ENCODE results near the gene STX2. TPM values are rescaled to one million over a fixed set of nuclear protein-coding genes. Genes with fewer than 3 reads are reported as not detected.

The STX2 gene
- total RNA-seq, 2 experiments from 2014 or later: 22.4 to 23.0 TPM

DNA sequence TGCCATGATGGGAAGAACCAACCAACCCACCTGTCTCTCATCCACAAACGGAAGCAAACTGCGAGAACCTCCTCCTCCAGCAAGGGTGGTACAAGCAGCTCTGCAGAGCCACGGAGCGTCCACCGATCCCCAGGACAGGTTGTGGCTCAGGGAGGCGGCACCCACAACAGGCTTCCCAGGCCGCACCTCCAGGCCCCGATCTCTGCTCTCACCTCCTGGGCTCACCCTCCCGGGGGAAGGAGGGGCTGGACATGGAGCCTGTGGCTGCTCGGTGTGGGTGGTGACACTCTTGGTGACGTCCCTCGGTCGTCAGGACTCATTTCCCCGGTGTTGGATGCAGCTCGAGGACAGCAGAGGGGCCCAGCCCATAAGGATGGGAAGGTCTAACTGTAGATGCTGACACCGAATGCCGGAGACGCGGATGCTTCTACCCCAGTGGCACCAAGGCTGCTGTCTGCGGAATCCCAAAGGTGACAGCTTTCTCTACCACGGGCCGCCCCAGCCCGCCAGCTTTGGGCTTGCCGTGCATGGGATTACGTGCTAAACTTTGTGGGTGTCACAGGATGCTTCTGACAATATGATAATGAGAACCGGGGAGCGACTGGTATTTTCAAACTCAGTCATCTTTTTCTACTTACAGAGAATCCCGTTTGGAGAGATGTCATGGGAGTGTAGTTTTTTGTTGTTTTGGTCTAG lies 58.0 kb downstream of the STX2 start:
- H3K9me3 Mint-ChIP-seq: peaks cover 7% of the 10 kb centered on the region
- CTCF ChIA-PET: interaction anchor here (1.6 kb wide), 1 partner anchor 45 kb away, joined by 5 read pairs; no protein-coding TSS in a partner anchor
- H3K36me3 Mint-ChIP-seq (ENCODE audit: low read depth): peaks cover 17% of the 10 kb centered on the region
- peaks cover 15% of the 10 kb centered on the region for H3K27me3 Mint-ChIP-seq
- POLR2A ChIA-PET: no interaction called here
- H3K4me3 Mint-ChIP-seq: no peak overlapping the region
- no peak overlapping the region for H3K27ac Mint-ChIP-seq
- H3K4me1 Mint-ChIP-seq: peaks cover 5% of the 10 kb centered on the region
- no peak for DNase-seq

DNA sequence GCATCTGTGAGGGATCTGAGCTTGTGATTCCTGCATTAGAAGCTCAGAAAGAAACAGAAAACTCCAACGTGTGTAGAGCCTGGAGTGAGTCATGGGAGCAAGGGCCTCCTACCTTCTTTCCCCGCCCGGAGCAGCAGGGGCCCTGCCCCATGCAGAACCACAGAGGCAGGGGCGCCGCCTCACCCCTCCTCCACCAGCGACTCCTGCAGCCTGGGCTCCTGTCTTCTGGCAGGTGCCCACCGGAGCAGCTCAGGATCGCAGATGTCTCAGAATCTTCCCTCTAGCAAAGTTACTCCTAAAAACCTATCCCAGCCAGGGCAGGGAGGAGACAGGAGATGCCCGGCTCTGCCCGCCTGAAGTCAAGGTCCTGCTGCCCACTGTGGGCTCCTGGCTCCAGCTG lies 58.7 kb downstream of the STX2 start:
- H3K4me1 Mint-ChIP-seq: peaks cover 12% of the 10 kb centered on the region
- CTCF ChIA-PET: interaction anchor here (1.6 kb wide), 1 partner anchor 46 kb away, joined by 5 read pairs; no protein-coding TSS in a partner anchor
- peaks cover 17% of the 10 kb centered on the region for H3K36me3 Mint-ChIP-seq (ENCODE audit: low read depth)
- H3K9me3 Mint-ChIP-seq: peaks cover 7% of the 10 kb centered on the region
- no peak for DNase-seq
- no peak overlapping the region for H3K27ac Mint-ChIP-seq
- H3K4me3 Mint-ChIP-seq: no peak overlapping the region
- POLR2A ChIA-PET: no interaction called here
- H3K27me3 Mint-ChIP-seq: peaks cover 22% of the 10 kb centered on the region

DNA sequence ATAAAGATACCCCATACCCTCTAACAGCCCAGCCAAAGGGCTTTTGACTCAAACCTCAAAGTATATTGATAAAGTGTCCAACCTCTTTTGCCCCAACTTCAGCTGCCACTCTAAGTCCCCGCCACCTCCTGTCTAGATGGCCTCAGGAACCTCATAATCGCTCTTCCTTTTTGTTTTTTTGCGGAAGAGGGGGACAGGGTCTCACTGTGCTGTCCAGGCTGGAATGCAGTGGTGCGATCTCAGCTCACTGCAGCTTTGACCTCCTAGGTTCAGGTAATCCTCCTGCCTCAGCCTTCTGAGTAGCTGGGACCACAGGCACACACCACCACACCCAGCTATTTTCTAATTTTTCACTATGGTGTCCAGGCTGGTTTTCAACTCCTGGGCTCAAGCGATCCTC lies 60.3 kb downstream of the STX2 start:
- Mint-ChIP-seq H3K9me3 (no peaks in the 10 kb centered on the region), H3K27ac (no peak overlapping the region), H3K4me3 (no peak overlapping the region), H3K36me3 (ENCODE audit: low read depth) (peaks cover 5% of the 10 kb centered on the region), H3K27me3 (peaks cover 24% of the 10 kb centered on the region), H3K4me1 (peaks cover 13% of the 10 kb centered on the region)
- DNase-seq: no peak
- POLR2A ChIA-PET: no interaction called here
- CTCF ChIA-PET: no interaction called here

DNA sequence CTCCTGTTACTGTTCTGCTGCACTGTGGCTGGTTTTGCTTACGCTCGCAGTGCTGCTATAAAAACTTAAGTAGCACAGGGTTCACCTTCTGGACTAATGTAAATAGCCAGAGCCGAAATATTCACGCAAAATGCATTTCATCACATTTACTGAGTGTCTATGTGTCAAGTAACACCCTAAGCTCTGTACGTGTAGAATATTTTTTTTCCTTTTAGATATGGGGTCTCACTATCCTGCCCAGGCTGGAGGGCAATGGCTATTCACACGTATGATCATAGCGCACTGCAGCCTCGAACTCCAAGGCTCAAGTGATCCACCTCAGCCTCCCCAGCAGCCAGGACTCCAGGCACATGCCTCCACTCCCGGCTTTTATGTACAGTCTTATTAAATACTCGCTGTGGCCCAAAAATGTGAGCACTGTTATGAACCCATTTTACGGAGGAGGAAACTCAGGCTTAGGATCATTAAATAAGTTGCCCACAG lies 62.2 kb downstream of the STX2 start:
- DNase-seq: no peak
- Mint-ChIP-seq H3K36me3 (ENCODE audit: low read depth) (peaks cover 2% of the 10 kb centered on the region), H3K9me3 (no peaks in the 10 kb centered on the region), H3K27me3 (peaks cover 25% of the 10 kb centered on the region), H3K4me3 (no peak overlapping the region), H3K27ac (no peak overlapping the region), H3K4me1 (peaks cover 13% of the 10 kb centered on the region)
- ChIA-PET CTCF (interaction anchor here (0.6 kb wide), 1 partner anchor 40 kb away, joined by 3 read pairs; no protein-coding TSS in a partner anchor), POLR2A (no interaction called here)

DNA sequence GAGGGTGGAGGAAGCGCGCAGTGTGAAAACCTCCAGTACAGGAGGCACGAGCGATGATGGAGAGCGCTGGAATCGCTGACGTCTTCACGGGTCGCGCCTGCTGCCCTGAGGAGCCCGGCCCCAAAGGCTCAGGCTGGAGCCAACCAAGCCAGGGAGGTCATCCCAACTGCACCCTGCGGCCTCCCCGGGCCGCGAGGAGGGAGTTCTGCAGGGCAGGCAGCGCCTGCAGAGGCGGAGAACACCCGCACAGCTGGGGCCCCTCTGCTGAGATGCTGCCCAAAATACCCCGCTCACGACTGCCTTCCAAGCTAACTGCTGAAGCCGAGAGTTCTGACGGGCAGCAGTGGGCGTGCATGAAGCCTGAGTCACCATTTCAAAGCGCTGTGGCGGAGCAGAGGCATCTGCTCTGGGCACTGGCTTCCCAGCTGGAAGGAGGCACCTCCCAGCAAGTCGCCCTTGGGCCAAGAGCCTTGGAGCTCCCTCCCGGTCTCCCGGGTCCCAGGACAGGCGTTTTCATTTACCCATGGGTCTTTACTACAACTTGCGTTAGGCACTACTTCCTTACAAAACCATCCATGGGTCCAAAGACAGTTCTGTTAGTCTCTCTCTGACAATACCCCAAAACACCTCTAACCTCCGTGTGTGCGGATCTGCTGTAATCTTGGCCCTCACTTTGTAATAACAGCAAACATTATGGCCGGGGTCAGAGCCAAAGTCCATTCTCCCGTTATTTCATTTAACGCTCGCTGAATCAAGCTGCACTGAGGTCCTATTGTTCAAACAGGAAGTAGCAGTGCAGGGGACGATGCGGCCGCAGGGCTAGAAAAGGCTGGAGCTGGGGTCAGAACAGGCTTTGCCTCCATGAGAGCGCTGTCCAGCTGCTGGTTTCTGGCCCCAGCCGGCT lies 62.8 kb downstream of the STX2 start:
- Mint-ChIP-seq H3K27ac (no peak overlapping the region), H3K27me3 (peaks cover 26% of the 10 kb centered on the region), H3K4me1 (peaks cover 13% of the 10 kb centered on the region), H3K9me3 (no peaks in the 10 kb centered on the region), H3K36me3 (ENCODE audit: low read depth) (peaks cover 1% of the 10 kb centered on the region), H3K4me3 (peak overlapping the region; percentile 31)
- peak; percentile 32 for DNase-seq
- ChIA-PET CTCF (interaction anchor here (0.6 to 1.0 kb wide), 2 partner anchors 41 to 44 kb away, joined by 3 read pairs; no protein-coding TSS in a partner anchor), POLR2A (no interaction called here)

DNA sequence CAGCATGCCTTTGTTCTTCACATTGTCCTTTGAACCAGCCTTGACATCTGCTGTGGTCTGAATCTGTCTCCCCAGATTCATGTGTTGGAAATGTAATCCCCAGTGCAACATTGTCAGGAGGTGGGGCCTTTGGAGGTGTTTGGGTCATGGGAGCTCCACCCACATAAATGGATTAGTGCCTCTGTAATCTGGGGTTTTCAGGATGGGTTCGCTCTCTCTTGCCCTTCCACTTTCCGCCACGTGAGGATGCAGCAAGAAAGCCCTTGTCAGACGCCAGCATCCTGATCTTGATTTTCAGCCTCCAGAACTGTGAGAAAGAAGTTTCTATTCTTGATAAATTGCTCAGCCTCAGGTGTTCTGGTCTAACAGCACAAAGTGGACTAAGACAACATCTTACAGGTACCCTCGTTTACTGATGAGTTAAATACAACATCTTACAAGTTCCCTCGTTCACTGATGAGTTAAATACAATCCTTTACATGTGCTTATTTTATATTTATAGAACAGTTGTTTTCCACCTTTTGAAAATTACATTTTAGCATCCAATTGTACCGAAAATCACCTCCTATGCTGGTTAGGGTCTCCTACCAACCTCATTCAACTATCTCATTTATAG lies 68.5 kb downstream of the STX2 start:
- Mint-ChIP-seq H3K9me3 (no peaks in the 10 kb centered on the region), H3K36me3 (ENCODE audit: low read depth) (no peaks in the 10 kb centered on the region), H3K4me3 (no peak overlapping the region), H3K27ac (no peak overlapping the region), H3K27me3 (peaks cover 11% of the 10 kb centered on the region), H3K4me1 (peaks cover 10% of the 10 kb centered on the region)
- ChIA-PET POLR2A (no interaction called here), CTCF (no interaction called here)
- DNase-seq: no peak

DNA sequence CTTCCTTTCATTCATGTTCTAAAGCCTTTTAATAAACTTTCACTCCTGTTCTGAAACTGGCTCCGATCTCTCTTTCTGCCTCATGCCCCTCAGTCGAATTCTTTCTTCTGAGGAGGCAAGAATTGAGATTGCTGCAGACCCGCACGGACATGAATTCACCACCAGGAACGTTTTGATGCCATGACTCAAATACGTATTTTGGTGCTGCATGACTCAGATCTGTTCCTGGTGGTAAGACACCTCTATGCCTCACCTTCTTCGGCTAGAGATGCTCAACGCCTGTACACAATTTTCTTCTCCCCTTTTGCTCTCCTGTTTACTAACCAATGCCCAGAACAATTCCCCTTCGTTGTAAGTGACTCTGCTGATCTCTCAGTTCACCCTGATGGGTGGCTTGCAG lies 70.9 kb downstream of the STX2 start:
- no peaks in the 10 kb centered on the region for H3K36me3 Mint-ChIP-seq (ENCODE audit: low read depth)
- POLR2A ChIA-PET: no interaction called here
- no peaks in the 10 kb centered on the region for H3K9me3 Mint-ChIP-seq
- no peak overlapping the region for H3K27ac Mint-ChIP-seq
- CTCF ChIA-PET: no interaction called here
- peaks cover 6% of the 10 kb centered on the region for H3K27me3 Mint-ChIP-seq
- peaks cover 8% of the 10 kb centered on the region for H3K4me1 Mint-ChIP-seq
- no peak for DNase-seq
- H3K4me3 Mint-ChIP-seq: no peak overlapping the region

DNA sequence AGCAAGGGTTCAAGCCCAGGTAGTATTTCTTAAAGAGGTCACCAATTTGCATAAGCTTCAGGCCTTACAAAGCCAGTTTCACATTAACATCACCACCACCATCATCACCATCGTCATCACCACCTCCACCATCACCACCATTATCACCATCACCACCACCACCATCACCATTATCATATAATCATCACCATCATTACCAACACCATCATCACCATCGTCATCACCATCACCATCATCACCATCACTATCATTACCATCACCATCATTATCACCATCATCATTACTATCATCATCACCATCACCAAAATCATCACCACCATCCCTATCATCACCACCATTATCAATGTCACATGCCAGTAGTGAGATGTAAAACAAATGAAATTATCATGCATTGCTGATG lies 72.6 kb downstream of the STX2 start:
- Mint-ChIP-seq H3K9me3 (no peaks in the 10 kb centered on the region), H3K27me3 (peaks cover 6% of the 10 kb centered on the region), H3K4me1 (peaks cover 17% of the 10 kb centered on the region), H3K36me3 (ENCODE audit: low read depth) (no peaks in the 10 kb centered on the region), H3K4me3 (no peak overlapping the region), H3K27ac (no peak overlapping the region)
- ChIA-PET CTCF (no interaction called here), POLR2A (no interaction called here)
- DNase-seq: no peak

DNA sequence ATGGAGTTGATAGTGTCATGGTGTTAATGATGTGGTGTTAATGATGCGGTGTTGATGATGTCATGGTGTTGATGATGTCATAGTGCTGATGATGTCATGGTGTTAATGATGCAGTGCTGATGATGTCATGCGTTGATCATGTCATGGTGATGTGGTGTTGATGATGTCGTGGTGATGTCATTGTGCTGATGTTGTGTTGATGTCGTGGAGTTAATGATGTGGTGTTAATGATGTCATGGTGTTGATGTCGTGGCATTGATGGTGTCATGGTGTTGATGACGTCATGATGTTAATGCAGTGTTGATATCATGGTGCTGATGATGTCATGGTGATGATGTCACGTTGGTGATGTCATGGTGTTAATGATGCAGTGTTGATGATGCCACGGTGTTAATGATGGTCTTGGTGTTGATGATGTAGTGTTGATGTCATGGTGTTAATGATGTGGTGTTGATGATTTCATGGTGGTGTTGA lies 73.8 kb downstream of the STX2 start:
- CTCF ChIA-PET: interaction anchor here (1.1 kb wide), 1 partner anchor 54 kb away, joined by 3 read pairs; no protein-coding TSS in a partner anchor
- H3K36me3 Mint-ChIP-seq (ENCODE audit: low read depth): no peaks in the 10 kb centered on the region

DNA sequence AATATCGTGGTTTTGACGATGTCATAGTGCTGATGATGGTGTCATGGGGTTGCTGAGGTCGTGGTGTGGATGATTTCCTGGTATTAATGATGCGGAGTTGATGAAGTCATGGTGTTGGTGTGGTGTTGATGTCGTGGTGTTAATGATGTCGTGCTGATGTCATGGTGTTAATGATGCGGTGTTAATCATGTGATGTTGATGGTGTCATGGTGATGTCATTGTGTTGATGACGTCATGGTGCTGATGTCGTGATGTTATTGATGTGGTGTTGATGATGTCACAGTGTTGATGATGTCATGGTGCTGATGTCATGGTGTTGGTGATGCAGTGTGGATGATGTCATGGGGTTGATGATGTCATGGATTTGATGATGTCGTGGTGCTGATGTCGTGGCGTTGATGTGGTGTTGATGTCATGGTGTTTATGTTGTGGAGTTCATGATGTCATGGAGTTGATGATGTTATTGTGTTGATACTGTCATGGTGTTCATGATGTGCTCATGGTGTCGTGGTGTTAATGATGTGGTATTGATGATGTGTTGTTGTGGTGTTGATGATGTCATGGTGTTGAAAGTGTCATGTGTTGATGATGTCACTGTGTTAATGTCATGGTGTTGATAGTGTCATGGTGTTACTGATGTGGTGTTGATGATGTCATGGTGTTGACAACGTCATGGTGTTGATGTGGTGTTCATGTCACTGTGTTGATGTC lies 74.4 kb downstream of the STX2 start:
- no peaks in the 10 kb centered on the region for H3K36me3 Mint-ChIP-seq (ENCODE audit: low read depth)
- H3K9me3 Mint-ChIP-seq: no peaks in the 10 kb centered on the region
- peak; percentile 68 for DNase-seq
- no peak overlapping the region for H3K4me3 Mint-ChIP-seq
- no peak overlapping the region for H3K27ac Mint-ChIP-seq
- H3K4me1 Mint-ChIP-seq: peaks cover 31% of the 10 kb centered on the region
- ChIA-PET CTCF (no interaction called here), POLR2A (no interaction called here)
- H3K27me3 Mint-ChIP-seq: peaks cover 3% of the 10 kb centered on the region

More for the DNA sequence above, 73.8 kb downstream of the STX2 start:
- H3K4me3 Mint-ChIP-seq: no peak overlapping the region
- peaks cover 29% of the 10 kb centered on the region for H3K4me1 Mint-ChIP-seq
- POLR2A ChIA-PET: no interaction called here
- H3K27me3 Mint-ChIP-seq: peaks cover 3% of the 10 kb centered on the region
- H3K9me3 Mint-ChIP-seq: no peaks in the 10 kb centered on the region
- DNase-seq: peak; percentile 35
- no peak overlapping the region for H3K27ac Mint-ChIP-seq

DNA sequence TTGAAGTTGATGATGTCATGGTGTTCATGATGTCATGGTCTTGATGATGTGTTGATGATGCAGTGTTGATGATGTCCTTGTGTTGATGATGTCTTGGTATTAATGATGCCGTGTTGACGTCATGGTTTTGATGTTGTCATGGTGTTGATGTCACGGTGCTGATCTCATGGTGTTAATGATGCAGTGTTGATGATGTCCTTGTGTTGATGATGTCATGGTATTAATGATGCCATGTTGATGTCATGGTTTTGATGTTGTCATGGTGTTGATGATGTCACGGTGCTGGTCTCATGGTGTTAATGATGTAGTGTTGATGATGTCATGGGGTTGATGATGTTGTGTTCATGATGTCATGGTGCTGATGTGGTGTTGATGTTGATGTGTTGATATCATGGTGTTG lies 75.0 kb downstream of the STX2 start:
- Mint-ChIP-seq H3K27ac (no peak overlapping the region), H3K9me3 (no peaks in the 10 kb centered on the region), H3K4me1 (peaks cover 31% of the 10 kb centered on the region), H3K4me3 (no peak overlapping the region), H3K36me3 (ENCODE audit: low read depth) (no peaks in the 10 kb centered on the region), H3K27me3 (peaks cover 3% of the 10 kb centered on the region)
- no peak for DNase-seq
- POLR2A ChIA-PET: no interaction called here
- CTCF ChIA-PET: no interaction called here

DNA sequence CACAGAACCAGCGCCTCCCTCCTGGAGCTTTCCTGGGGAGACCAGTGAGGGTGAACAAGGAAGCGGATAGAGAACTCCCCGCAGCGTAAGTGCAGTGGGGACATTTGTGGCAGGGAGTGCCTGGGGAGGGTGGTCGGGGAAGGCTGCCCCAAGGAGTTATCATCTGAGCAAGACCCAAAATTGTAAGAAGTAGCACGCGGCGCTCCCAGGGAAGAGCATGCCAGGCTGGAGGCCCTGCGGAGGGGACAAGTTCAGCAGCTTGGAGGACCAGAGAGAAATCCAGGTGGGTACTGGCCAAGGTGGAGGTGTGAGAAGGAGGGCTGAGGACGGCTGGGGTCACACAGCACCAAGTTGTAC lies 76.8 kb downstream of the STX2 start:
- ChIA-PET CTCF (interaction anchor here (0.6 to 2.1 kb wide), 3 partner anchors 14 to 63 kb away, joined by 3 to 7 read pairs (median 3); no protein-coding TSS in a partner anchor), POLR2A (no interaction called here)
- no peak overlapping the region for H3K4me3 Mint-ChIP-seq

More for the DNA sequence above, 76.8 kb downstream of the STX2 start:
- no peaks in the 10 kb centered on the region for H3K36me3 Mint-ChIP-seq (ENCODE audit: low read depth)
- H3K27ac Mint-ChIP-seq: no peak overlapping the region
- no peaks in the 10 kb centered on the region for H3K9me3 Mint-ChIP-seq
- no peaks in the 10 kb centered on the region for H3K27me3 Mint-ChIP-seq
- H3K4me1 Mint-ChIP-seq: peaks cover 23% of the 10 kb centered on the region
- no peak for DNase-seq

Measured in activated CD4-positive, alpha-beta memory T cell treated with anti-CD3 and anti-CD28 coated beads, Interleukin-2, amount 10 ng/mL, durations not matched to agents 7 days and 5 days (primary cell).